DMS 273 (cell line): ENCODE measurements around the gene TADA3.
"Not testable (repeated sequence)": the region's sequence is repeated elsewhere in the genome, so short reads cannot be mapped to it uniquely, and the experiment has no call there.

ENCODE experiments used
- DNase-seq: peaks from one replicate; lab custom pipeline; 2025; ENCODE audit not compliant: unreplicated experiment; lab: John Stamatoyannopoulos, UW

The TADA3 gene

GRCh38 chr3:9784965-9785364 lies 7.3 kb downstream of the TADA3 start:
- DNase-seq = no peak

DNA sequence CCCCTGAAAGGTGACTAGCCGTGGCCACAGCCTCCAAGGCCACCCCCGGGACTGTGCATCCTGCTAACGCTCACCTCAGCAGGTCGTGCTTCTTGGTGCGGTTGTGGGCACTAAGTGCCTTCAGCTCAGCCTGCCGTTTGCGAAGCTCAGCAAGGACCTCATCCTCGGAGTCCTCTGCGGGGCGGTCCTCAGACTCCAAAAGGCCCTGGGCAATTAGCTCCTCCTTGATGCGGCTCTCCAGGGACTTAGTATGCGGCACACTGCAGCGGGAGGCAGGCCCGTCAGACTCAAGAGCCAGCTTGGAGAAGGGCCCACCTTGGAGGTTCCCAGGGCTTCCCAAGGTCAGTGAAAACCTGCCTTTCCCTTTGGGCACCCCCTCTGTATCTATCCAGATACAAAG lies 8.3 kb downstream of the TADA3 start:
- no peak for DNase-seq

GRCh38 chr3:9782770-9783169 lies 9.5 kb downstream of the TADA3 start:
- peak; percentile 16 for DNase-seq

- no peak for DNase-seq
These were observed 10.2 kb downstream of the TADA3 start for GRCh38 chr3:9781978-9782603.

GRCh38 chr3:9781551-9781950 lies 10.7 kb downstream of the TADA3 start:
- DNase-seq = no peak

- DNase-seq = no peak
These were observed 11.4 kb downstream of the TADA3 start for GRCh38 chr3:9780910-9781309.

DNA sequence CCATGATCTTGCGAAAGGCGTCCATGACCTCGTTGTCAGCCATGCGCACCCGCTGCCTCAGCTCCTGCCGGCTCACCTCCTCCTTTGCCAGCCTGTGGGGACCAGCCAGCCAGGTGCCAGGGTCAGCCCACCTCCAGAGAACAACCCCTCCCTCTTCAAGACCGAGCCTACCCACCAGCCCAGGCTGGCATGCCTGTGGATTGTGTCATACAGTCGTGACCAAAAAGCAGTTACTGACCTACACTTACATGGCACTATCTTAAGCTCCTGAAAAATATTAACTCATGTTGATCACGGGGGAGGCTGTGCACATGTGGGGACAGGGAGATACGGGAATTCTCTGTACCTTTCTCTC lies 11.8 kb downstream of the TADA3 start:
- no peak for DNase-seq

- no peak for DNase-seq
These were observed 12.4 kb downstream of the TADA3 start for GRCh38 chr3:9779721-9780457.

DNA sequence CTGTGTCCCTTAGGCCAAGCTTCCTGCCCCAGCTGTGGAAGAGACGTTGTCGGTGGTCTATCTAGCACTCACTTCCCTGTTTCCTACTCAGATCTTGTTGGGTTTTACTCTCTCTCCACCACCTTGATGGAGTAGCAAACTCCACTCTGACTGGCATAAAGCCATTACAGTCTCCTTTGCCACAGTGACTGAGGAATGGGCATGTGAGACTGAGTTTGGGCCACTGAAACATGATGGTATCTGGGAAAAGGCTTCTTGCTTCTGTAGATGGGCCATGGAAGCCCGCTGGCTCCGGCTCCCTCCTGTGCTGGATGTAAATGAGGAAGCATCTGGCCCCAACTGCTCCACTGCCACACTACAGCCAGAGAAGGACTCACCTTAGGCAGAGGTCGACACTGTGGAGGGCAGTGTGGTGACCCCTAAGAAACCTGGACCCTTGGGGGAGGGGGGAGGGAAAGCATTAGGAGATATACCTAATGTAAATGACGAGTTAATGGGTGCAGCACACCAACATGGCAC lies 13.1 kb downstream of the TADA3 start:
- no peak for DNase-seq

DNA sequence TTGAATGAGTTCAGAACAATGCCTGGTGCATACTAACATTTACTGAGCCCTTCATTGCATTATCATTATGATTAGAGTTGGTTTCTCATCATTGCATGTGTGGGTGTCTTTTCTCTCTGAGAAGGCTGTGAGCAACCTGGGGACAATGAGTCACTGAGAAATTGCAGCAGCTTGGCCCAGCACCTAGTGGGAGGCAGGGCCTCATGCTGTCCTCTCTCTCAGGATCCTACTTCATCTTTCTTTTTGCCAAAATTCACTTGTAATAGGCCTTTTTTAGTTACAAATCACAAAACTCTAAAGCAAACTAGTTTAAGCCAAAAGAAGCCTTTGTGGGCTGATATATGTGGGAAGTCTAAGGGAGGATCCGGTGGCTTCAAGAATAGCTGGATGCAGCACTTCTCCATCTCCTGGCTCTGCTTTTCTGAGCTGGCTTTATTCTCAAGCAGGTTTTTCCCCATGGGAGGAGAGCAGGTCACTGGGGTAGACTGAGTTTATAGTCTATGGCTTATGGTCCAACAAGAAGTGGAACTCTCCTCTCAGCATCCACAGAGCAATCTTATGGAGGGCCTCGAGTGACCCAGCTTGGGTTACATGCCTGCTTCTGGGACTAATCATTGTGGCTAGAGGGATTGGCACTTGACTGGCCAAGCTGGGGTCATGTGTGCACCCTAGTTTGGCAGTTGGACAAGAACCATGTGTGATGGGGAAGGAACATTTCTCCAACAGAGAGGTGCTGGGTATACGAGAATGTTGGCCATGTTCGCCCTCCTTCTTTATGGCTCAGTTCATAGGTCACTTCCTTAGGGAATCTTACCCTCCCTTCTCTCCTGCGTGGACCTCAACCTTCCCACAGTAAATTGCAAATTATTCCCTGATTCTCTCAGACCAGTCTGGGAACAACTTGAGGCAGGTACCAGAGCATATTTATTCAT lies 13.9 kb downstream of the TADA3 start:
- no peak for DNase-seq

DNA sequence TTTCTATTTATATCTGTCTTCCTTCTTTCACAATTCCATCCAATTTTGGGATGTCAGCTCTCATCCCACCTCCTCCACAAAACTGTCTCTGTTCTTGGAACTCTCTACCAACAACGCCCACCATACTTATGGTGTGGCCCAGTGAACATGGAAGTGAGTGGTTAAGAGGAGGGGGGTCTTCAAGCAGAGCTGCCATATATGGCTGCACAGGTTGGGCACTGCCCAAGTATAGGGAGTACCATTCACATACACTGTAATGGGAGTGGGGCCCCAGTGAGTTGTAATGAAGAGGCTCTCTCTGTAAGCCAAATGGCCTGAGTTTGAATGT lies 14.6 kb downstream of the TADA3 start:
- DNase-seq = no peak

DNA sequence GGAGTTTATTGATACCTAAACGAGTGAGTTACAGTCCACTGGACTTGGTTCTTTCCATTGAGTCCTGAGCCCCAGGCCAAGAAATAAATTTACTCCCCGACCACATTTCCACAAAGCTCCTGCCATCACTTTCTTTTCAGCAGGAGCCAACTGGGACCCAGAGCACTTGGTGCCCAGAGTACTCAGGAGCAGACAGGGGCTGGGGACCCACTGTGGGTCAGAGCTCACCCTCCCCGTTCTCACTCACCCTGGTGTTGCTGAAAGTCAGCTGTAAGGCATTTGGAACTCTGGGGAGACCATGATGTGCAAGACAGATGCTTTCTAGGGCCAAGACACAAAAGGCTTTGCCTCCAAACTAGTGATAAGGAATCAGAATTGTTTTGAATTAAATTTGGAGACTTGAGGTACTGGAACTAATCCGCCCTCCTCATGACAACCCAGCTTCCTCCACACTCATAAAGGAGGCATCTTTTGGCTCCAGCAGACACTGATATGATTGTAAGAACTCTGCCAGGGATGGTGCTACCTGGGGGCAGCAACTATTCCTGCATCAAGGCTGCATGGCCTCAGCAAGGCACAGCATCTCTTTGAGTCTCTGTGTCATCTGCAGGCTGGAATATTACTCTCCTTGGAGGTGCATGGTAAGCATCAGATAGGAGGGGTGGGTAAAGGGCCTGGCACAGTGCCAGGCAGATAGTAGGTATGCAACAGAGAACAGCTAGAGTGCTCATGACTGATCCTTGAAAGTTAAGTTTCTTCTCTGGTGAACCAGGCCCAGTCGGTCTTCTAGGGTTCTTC lies 15.2 kb downstream of the TADA3 start:
- DNase-seq = no peak

GRCh38 chr3:9771007-9771406 lies 21.3 kb downstream of the TADA3 start:
- not testable (repeated sequence) for DNase-seq

- peak; percentile 49 for DNase-seq
These were observed 21.9 kb downstream of the TADA3 start for GRCh38 chr3:9770276-9770812.

DNA sequence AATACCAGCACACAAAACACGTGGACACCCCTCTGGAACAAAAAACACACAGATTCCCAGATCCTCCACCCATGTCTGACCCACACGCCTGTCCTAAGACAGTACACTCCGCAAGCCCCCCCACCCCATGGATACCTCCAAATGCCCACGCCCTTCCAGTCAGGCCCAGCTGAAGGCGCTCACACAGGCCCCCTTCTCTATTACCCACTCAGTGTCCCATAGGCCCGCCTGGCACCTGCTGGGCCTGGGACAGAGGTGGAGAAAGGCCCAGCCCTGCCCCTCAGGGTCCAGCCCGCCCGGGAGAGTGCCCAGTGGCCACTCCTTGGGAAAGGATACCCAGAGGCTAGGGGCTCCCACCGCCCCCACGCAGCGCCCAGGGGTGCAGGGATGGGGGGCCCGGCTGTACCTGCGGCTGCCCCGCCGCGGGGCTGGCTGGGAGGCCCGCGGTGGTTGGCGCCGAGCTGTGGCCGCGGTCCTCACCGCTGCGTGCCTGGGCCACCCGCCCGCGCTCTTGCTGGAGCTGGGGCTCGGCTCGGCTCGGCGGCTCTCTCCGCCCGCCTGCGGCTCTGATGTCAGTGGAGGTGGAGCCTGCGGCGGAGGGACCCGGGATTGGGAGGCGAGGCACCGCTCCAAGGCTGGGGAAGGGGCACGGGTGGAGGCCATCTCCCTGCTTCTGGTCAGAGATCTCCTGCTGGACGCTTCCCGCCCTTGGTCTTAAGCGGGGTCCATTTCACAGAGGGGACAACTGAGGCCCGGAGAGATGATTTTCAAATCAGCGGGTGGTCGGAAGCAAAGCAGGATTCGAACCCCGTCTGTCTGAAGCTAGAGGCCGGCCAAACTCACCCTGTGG lies 22.6 kb downstream of the TADA3 start, which contains the start of gene CAMK1:
CAMK1 (minus strand) TSS at position 522 of the 850 bp plus-strand sequence. CDS start 2,198 bp downstream, outside the sequence.
- DNase-seq = peak; percentile 80

DNA sequence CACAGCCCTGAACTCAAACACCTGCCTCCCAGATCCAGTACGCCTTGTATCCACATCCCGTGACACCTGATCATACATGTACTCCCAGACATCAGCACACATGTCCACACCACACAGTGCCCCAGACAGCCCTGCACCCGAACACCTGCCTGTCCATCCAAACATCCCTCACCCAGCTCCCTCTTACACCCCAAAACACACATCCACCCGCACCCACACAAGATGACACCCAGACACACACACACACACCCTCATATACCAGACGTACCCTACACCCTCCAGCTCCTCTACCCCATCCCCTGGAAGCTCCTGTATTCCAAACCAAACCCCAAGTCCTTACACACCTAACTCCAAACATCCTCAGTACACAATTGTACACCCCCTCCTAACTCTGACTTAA lies 23.3 kb downstream of the TADA3 start:
- no peak for DNase-seq

DNA sequence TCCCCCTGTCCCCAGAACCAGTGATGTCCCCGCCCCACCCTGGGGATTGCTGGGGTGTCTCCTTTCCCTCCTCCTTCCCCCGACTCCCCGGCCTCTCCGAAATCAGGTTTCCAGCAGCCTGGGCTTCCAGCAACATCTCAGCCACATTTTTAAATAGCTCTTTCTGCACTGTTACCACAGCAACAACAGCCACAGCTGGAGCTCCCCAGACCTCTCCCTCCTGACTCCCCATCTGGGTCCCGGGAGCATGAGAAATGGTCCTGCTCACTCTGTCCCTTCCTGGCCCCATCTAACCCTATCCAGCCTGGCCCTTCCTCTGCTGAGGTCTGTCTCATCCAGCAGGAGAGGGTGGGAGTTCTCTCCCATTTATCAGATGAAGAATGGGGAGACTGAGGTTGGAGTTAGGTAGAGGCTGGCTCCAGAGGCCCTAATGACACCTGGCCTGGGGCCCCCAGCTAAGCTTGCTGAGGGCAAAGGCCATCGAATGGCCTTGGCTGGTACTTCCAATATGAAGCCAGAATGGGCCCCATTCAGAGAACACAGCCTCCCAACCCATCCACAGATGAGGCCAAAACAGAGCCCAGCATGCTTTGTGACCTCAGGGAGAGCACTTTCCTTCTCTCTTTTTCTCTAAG lies 24.0 kb downstream of the TADA3 start:
- no peak for DNase-seq

DNA sequence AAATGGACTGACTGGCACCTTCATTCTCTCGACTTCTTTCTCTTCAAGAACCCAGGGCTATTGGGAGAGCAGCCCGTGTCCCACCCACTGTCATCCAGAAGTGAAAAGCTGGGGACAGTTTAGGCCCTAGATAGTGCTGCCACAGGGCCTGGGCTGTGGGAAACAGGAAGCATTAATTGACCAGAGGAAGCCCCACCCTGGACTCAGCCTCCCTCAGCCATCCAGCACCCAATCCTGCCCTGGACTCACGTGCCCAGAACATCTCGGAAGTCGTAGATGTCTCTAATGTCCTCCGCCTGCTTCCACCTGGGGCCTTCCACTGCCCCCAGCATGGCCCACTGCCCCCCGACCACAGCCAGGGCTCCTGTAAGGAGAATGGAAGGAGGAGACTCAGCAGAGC lies 24.9 kb downstream of the TADA3 start:
- DNase-seq = no peak

GRCh38 chr3:9765865-9766264 lies 26.4 kb downstream of the TADA3 start:
- DNase-seq = no peak
